ENCODE measurements around the gene BSND.

BSND gene

GRCh38 chr1:54967372-54967771, 31.4 kb upstream of the BSND start:
- DNase-seq (ENCODE audit: low spot score), result peak; percentile 54
- H3K4me3 ChIP-seq, result no peak overlapping the region
- TF ChIP-seq, protein P1, sequence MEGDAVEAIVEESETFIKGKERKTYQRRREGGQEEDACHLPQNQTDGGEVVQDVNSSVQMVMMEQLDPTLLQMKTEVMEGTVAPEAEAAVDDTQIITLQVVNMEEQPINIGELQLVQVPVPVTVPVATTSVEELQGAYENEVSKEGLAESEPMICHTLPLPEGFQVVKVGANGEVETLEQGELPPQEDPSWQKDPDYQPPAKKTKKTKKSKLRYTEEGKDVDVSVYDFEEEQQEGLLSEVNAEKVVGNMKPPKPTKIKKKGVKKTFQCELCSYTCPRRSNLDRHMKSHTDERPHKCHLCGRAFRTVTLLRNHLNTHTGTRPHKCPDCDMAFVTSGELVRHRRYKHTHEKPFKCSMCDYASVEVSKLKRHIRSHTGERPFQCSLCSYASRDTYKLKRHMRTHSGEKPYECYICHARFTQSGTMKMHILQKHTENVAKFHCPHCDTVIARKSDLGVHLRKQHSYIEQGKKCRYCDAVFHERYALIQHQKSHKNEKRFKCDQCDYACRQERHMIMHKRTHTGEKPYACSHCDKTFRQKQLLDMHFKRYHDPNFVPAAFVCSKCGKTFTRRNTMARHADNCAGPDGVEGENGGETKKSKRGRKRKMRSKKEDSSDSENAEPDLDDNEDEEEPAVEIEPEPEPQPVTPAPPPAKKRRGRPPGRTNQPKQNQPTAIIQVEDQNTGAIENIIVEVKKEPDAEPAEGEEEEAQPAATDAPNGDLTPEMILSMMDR (IDR thresholded peaks at IDR 0.05), result no peak
- no peak overlapping the region for H3K27ac ChIP-seq

GRCh38 chr1:54968551-54968950, 30.2 kb upstream of the BSND start:
- TF ChIP-seq, protein P1 (IDR thresholded peaks at IDR 0.05), result no peak
- no peak overlapping the region for H3K4me3 ChIP-seq
- no peak overlapping the region for H3K27ac ChIP-seq
- peak; percentile 12 for DNase-seq (ENCODE audit: low spot score)

DNA sequence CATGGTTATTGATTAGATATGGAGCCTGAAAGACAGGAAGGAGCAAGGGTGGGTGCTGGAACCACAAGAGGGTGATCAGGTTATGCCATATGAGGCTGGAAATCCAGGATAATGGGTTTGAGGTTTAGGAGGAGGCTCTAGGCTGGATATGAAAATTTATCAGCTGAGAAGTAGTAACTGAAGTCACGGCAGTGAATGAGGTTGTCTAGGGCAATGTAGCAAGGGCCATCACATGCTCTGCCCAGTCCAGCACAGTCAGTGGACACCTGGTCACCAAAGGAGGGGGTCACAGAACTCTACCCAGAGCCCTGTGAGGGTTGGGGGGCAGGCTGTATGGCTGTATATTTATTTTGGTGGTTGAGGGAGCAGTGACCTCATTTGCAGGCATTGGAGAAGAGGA, 28.9 kb upstream of the BSND start:
- no peak overlapping the region for H3K27ac ChIP-seq
- TF ChIP-seq, protein P1 (IDR thresholded peaks at IDR 0.05), result no peak
- DNase-seq (ENCODE audit: low spot score), result peak; percentile 12
- H3K4me3 ChIP-seq, result no peak overlapping the region

- Histone ChIP-seq H3K27ac (no peak overlapping the region), H3K4me3 (no peak overlapping the region)
- TF ChIP-seq, protein P1 (IDR thresholded peaks at IDR 0.05), result no peak
- peak; percentile 3 for DNase-seq (ENCODE audit: low spot score)
Measured at GRCh38 chr1:54970901-54971300, 27.8 kb upstream of the BSND start.

DNA sequence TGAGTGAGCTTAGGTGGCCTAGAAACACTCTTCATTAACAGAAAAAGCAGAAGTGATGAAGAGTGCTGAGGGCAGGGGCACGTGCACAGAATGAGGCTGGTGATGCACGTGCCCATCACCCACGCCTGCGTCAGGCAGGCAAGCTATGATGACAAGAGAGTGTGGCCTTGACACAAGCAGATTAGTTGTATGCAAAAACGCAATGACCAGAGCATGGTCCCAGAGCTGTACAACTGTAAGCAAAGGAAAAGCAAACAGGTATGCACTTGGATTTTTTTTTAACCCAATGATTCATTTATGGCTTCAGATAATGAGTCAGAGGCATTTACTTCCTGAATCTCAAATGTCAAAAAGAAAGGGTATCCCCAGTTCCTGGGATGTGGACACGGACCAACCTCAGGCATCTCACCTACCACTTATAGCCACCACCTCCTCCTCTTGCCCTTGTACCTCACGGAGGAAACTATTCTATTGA, 27.4 kb upstream of the BSND start:
- no peak overlapping the region for H3K27ac ChIP-seq
- TF ChIP-seq, protein P1 (IDR thresholded peaks at IDR 0.05), result no peak
- H3K4me3 ChIP-seq, result no peak overlapping the region
- peak; percentile 29 for DNase-seq (ENCODE audit: low spot score)

GRCh38 chr1:54972436-54972835, 26.3 kb upstream of the BSND start:
- H3K4me3 ChIP-seq, result no peak overlapping the region
- peak; percentile 45 for DNase-seq (ENCODE audit: low spot score)
- peak overlapping the region in 1 of 2 donors; percentile 76 for H3K27ac ChIP-seq
- TF ChIP-seq, protein P1 (IDR thresholded peaks at IDR 0.05), result no peak

DNA sequence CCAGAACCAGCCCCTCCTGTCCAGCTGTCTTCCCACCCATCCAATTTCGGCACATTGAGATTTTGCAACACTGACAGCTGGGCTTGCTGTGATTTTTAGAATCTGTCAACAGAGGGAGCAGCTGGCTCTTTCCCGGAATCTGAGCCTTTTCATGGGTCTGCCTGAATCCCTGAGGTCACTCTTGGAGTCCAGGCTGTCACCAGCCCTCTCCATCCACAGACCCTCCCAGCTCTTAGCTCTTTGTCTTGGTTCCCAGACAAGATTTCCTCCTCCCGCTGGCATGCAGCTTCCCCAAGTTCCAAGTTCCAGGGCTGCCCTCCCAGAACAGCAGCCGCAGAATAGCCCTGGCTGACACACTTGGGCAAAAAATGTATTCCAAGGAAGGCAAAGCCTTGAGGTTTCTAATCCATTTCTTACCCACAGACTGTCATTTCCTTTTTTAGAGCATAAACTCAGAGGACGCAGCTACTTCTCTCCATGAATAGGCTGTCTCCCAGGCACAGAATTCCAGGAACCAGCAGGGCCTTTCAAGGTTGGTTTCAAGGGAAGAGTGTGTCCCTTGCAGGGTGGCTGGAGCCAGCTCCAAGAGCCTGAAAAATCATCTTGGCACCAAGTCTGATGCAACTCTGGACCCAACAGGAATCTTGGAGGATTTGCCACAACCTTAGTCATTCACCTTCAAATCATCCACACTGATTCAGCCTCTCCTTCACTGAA, 25.4 kb upstream of the BSND start:
- peak overlapping the region; percentile 18 for H3K4me3 ChIP-seq
- peak; percentile 81 for DNase-seq (ENCODE audit: low spot score)
- H3K27ac ChIP-seq, result peak overlapping the region; percentile 69 to 76
- TF ChIP-seq, protein P1 (IDR thresholded peaks at IDR 0.05), result no peak
